Iris pigment epithelial cell (primary cell): ENCODE data around the gene CBARP.
A peak's percentile ranks its signal among the peaks of the same experiment; 100 is the strongest.

Source experiments
- DNase-seq: peaks from one replicate; pipeline ENCODE4 v3.0.0-alpha.2; 2011; ENCODE audit warnings: low read depth

CBARP gene

GRCh38 chr19:1265615-1266128 lies 27.9 kb upstream of the CBARP start:
- DNase-seq = no peak

- DNase-seq = peak; percentile 85
These were observed 27.2 kb upstream of the CBARP start for GRCh38 chr19:1264801-1265614.

GRCh38 chr19:1263188-1263587 lies 25.4 kb upstream of the CBARP start:
- no peak for DNase-seq

GRCh38 chr19:1262623-1263123 lies 24.9 kb upstream of the CBARP start:
- no peak for DNase-seq

- DNase-seq = peak; percentile 32
These were observed 24.2 kb upstream of the CBARP start for GRCh38 chr19:1261798-1262622.

- DNase-seq = no peak
These were observed 23.7 kb upstream of the CBARP start for GRCh38 chr19:1261538-1261797.

- DNase-seq = peak; percentile 93
These were observed 23.1 kb upstream of the CBARP start for GRCh38 chr19:1260749-1261537.

GRCh38 chr19:1259876-1260748 lies 22.3 kb upstream of the CBARP start:
- DNase-seq = peak; percentile 31

GRCh38 chr19:1259206-1259875 lies 21.5 kb upstream of the CBARP start:
- DNase-seq = peak; percentile 46

- no peak for DNase-seq
These were observed 21.0 kb upstream of the CBARP start for GRCh38 chr19:1258707-1259205.

GRCh38 chr19:1258163-1258492 lies 20.3 kb upstream of the CBARP start:
- no peak for DNase-seq

GRCh38 chr19:1257475-1258162 lies 19.8 kb upstream of the CBARP start:
- DNase-seq = no peak

- DNase-seq = no peak
These were observed 19.1 kb upstream of the CBARP start for GRCh38 chr19:1256646-1257474.

- DNase-seq = no peak
These were observed 17.7 kb upstream of the CBARP start for GRCh38 chr19:1255186-1256161.

GRCh38 chr19:1254530-1255185 lies 16.9 kb upstream of the CBARP start:
- no peak for DNase-seq

- DNase-seq = peak; percentile 21
These were observed 16.3 kb upstream of the CBARP start for GRCh38 chr19:1254081-1254527.

- peak; percentile 90 for DNase-seq
These were observed 15.8 kb upstream of the CBARP start for GRCh38 chr19:1253514-1254080.
